GM19395 (cell line): Measurements from ENCODE around the gene TPCN2.
"Not testable (repeated sequence)": the region's sequence is repeated elsewhere in the genome, so short reads cannot be mapped to it uniquely, and the experiment has no call there.

Experiments
- ATAC-seq: cut with Tn5 transposase; IDR thresholded peaks from one replicate; pipeline ENCODE4 v1.9.1; 2021; ENCODE audit warnings: mild to moderate bottlenecking, moderate library complexity; ENCODE audit not compliant: unreplicated experiment

TPCN2 gene

GRCh38 chr11:69073469-69073868 lies 24.7 kb downstream of the TPCN2 start:
- no peak for ATAC-seq

GRCh38 chr11:69074375-69075140 lies 25.8 kb downstream of the TPCN2 start:
- ATAC-seq: no peak

GRCh38 chr11:69075421-69076128 lies 26.8 kb downstream of the TPCN2 start:
- no peak for ATAC-seq

- no peak for ATAC-seq
Measured at GRCh38 chr11:69076129-69076791, 27.5 kb downstream of the TPCN2 start.

GRCh38 chr11:69076977-69077376 lies 28.2 kb downstream of the TPCN2 start:
- ATAC-seq: not testable (repeated sequence)

- no peak for ATAC-seq
Measured at GRCh38 chr11:69078508-69078907, 29.8 kb downstream of the TPCN2 start.

- ATAC-seq: no peak
Measured at GRCh38 chr11:69078930-69079605, 30.3 kb downstream of the TPCN2 start.

GRCh38 chr11:69079661-69080256 lies 31.0 kb downstream of the TPCN2 start:
- no peak for ATAC-seq

GRCh38 chr11:69080257-69080995 lies 31.7 kb downstream of the TPCN2 start:
- no peak for ATAC-seq

- ATAC-seq: no peak
Measured at GRCh38 chr11:69081180-69081579, 32.4 kb downstream of the TPCN2 start.

- no peak for ATAC-seq
Measured at GRCh38 chr11:69083531-69084247, 35.0 kb downstream of the TPCN2 start.

- no peak for ATAC-seq
Measured at GRCh38 chr11:69084371-69084770, 35.6 kb downstream of the TPCN2 start.

GRCh38 chr11:69085490-69086095 lies 36.9 kb downstream of the TPCN2 start:
- no peak for ATAC-seq

GRCh38 chr11:69086152-69087132 lies 37.7 kb downstream of the TPCN2 start:
- ATAC-seq: no peak

GRCh38 chr11:69087133-69087524 lies 38.4 kb downstream of the TPCN2 start:
- no peak for ATAC-seq

- no peak for ATAC-seq
Measured at GRCh38 chr11:69087811-69088210, 39.1 kb downstream of the TPCN2 start.

GRCh38 chr11:69088676-69089146 lies 40.0 kb downstream of the TPCN2 start:
- no peak for ATAC-seq

GRCh38 chr11:69089258-69089657 lies 40.5 kb downstream of the TPCN2 start:
- no peak for ATAC-seq
